Endodermal cell (in vitro differentiated cells): Measurements from ENCODE around the gene METTL23. TPM values are rescaled to one million over a fixed set of nuclear protein-coding genes. Genes with fewer than 3 reads are reported as not detected.
"Not testable (repeated sequence)": the region's sequence is repeated elsewhere in the genome, so short reads cannot be mapped to it uniquely, and the experiment has no call there.

Experiments
- DNase-seq: peaks from one replicate; pipeline ENCODE4 v3.0.0-alpha.2; 2017
- H3K27ac ChIP-seq: 2 replicates; pipeline ENCODE4 v1.5.1; 2013; ENCODE audit warnings: mild to moderate bottlenecking, low read depth, low read length, moderate library complexity
- H3K27me3 ChIP-seq: 2 replicates; pipeline ENCODE4 v1.6.1; 2013; ENCODE audit warnings: mild to moderate bottlenecking, low read length, moderate library complexity; ENCODE audit not compliant: insufficient read depth, control insufficient read depth, poor library complexity, severe bottlenecking
- H3K36me3 ChIP-seq: 2 replicates; pipeline ENCODE4 v1.7.0; 2013; ENCODE audit warnings: mild to moderate bottlenecking, low read length, moderate library complexity; ENCODE audit not compliant: control insufficient read depth, insufficient read depth
- H3K4me1 ChIP-seq: one replicate; pipeline ENCODE4 v1.7.0; 2013; ENCODE audit warnings: low read length; ENCODE audit not compliant: control insufficient read depth, insufficient read depth
- H3K4me3 ChIP-seq: 2 replicates; pipeline ENCODE4 v1.5.1; 2013; ENCODE audit warnings: mild to moderate bottlenecking, low read length, moderate library complexity
- H3K9ac ChIP-seq: 2 replicates; pipeline ENCODE4 v1.6.1; 2013; ENCODE audit warnings: mild to moderate bottlenecking, low read length, moderate library complexity; ENCODE audit not compliant: poor library complexity, severe bottlenecking; ENCODE audit errors: extremely low read depth
- H3K9me3 ChIP-seq: 2 replicates; pipeline ENCODE4 v1.6.1; 2013; ENCODE audit warnings: mild to moderate bottlenecking, low read length, moderate library complexity; ENCODE audit not compliant: control insufficient read depth
- H3K27ac Mint-ChIP-seq: 2 replicates; pipeline ENCODE4 v1.8.0; 2020; ENCODE audit warnings: mixed read lengths
- H3K27me3 Mint-ChIP-seq: 2 replicates; pipeline ENCODE4 v1.8.0; 2021; ENCODE audit warnings: mild to moderate bottlenecking, mixed read lengths; ENCODE audit not compliant: insufficient read depth
- H3K36me3 Mint-ChIP-seq: 2 replicates; pipeline ENCODE4 v1.8.0; 2020; ENCODE audit warnings: low read depth, mixed read lengths
- H3K4me1 Mint-ChIP-seq: 2 replicates; pipeline ENCODE4 v1.8.0; 2020; ENCODE audit warnings: mixed read lengths
- H3K4me3 Mint-ChIP-seq: 2 replicates; pipeline ENCODE4 v1.8.0; 2020; ENCODE audit warnings: mild to moderate bottlenecking, moderate library complexity, mixed read lengths
- H3K9me3 Mint-ChIP-seq: 2 replicates; pipeline ENCODE4 v1.8.0; 2020; ENCODE audit warnings: mild to moderate bottlenecking, mixed read lengths
- WGBS, 2 experiments: methylation state at CpG; one replicate each; pipeline versions ENCODE4 v1.1.5 to v1.1.7; 2013; ENCODE audit warnings: missing lambda C conversion rate in 2 of 2, mixed read lengths in 1 of 2; ENCODE audit not compliant: insufficient coverage in 1 of 2, insufficient read length in 1 of 2; 5-methylcytosine and 5-hydroxymethylcytosine counted together
- total RNA-seq, 2 donors: library from RNA; stranded (reverse); fragmentation: NEBNext Ultra II Directional in 1 of 2; extraction: Animal tissue kit (Norgen Biotek cat#: 25700) in 1 of 2; gene quantifications; 2 replicates in 1 of 2; 3 replicates in 1 of 2; pipeline ENCODE4 v1.2.1, GENCODE V29; 2021
- TF ChIP-seq, protein P1 (sequence below): fragments of 200-600 bp; sonication (generic); conservative IDR thresholded peaks from 2 replicates; pipeline ENCODE4 v1.5.0; 2021; ENCODE audit warnings: antibody characterized with exemption, mild to moderate bottlenecking

Gene METTL23
- total RNA-seq, 2 donors from 2014 or later, result 31.3 to 39.9 TPM

DNA sequence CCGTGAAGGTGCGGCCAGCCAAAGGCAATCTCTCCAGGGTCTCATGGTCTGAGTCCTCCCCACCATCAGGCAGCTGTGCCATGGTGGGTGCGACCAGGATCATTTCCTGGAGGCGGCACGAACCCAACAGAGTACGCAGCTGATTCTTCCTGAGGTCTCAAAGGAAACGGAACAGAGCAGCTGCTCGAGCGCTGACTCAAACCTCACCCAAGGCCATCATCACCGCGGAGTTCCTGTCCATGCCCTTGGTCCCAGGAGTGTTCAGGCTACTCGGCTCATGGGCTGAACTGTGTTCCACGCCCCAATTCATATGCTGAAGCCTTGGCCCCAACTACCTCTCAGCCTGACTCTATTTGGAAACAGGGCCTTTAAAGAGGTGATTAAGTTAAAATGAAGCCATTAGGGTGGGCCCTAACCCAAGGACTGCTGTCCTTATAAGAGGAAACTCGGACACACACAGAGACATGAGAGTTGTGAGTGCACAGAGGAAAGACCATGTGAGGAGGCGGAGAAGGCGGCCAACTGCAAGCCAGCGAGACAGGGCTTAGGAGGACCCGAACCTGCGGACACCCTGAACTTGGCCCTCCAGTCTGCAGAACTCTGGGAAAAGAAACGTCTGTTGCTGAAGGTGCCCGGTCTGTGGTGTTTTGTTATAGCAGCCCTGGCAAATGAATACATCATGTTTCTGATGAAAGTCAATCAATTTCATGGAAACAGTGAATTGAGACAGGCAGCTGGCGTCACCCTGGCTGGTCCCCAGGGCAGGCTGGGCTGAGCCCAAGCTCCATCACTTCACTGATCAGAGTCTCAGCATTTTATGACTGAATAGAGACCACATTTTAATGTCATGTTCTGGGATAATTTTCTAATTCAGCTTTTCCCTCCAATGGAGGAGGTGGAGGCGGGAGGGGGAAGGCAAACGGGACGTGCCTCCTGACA is 29.6 kb upstream of the METTL23 start:
- no peaks in the 10 kb centered on the region for H3K36me3 ChIP-seq
- no peaks in the 10 kb centered on the region for H3K9me3 Mint-ChIP-seq
- H3K4me3 ChIP-seq, result no peak overlapping the region
- peak overlapping the region; percentile 61 for H3K27ac ChIP-seq
- peaks cover 28% of the 10 kb centered on the region for H3K4me1 Mint-ChIP-seq
- whole genome bisulfite sequencing, 2 experiments, result 90 to 94% methylated on average over 20 to 25 of the region's 25 CpGs
- no peak overlapping the region for H3K9ac ChIP-seq
- no peaks in the 10 kb centered on the region for H3K27me3 Mint-ChIP-seq
- no peaks in the 10 kb centered on the region for H3K27me3 ChIP-seq
- H3K4me1 ChIP-seq, result peaks cover 8% of the 10 kb centered on the region
- TF ChIP-seq, protein P1, sequence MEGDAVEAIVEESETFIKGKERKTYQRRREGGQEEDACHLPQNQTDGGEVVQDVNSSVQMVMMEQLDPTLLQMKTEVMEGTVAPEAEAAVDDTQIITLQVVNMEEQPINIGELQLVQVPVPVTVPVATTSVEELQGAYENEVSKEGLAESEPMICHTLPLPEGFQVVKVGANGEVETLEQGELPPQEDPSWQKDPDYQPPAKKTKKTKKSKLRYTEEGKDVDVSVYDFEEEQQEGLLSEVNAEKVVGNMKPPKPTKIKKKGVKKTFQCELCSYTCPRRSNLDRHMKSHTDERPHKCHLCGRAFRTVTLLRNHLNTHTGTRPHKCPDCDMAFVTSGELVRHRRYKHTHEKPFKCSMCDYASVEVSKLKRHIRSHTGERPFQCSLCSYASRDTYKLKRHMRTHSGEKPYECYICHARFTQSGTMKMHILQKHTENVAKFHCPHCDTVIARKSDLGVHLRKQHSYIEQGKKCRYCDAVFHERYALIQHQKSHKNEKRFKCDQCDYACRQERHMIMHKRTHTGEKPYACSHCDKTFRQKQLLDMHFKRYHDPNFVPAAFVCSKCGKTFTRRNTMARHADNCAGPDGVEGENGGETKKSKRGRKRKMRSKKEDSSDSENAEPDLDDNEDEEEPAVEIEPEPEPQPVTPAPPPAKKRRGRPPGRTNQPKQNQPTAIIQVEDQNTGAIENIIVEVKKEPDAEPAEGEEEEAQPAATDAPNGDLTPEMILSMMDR, result no peak
- no peak overlapping the region for H3K27ac Mint-ChIP-seq
- H3K9me3 ChIP-seq, result no peaks in the 10 kb centered on the region
- peak; percentile 49 for DNase-seq
- peaks cover 5% of the 10 kb centered on the region for H3K36me3 Mint-ChIP-seq
- no peak overlapping the region for H3K4me3 Mint-ChIP-seq

DNA sequence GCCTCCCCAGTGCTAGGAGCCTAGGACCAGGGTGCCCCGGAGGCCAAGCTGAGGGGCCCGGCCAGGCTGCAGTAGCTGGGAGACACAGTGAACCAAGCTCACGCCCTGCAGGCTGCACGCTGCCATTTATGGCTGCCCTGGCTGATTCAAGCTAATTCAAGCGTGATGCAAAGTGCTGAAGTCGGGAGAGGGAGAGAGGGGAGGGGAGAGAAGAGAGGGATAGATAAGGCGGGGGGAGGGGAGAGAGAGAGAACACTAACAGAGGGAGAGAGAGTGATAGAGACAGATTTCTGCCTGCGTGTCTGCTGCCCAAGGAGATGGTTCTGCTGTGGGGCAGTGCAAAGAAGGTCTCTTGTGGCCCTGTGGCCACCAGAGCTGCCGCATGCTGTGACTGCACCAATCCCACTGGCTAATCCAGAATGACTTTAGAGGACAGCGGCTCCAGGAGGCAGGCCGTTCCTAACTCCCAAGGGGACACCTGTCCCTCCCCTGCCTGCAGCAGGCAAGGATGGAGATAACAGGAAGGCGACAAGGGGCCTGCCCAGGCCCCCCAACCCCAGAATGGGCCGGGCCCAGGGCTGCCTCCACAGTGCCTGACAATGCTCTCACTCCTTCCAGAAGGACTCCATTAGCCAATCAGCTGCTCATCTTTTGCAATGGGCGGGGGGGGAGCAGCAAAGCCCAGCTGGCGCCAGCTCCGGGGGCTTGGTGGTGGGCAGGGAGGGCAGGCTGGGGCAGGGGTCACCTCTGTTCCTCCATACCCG is 28.8 kb upstream of the METTL23 start:
- H3K36me3 ChIP-seq, result no peaks in the 10 kb centered on the region
- TF ChIP-seq, protein P1, result no peak
- no peaks in the 10 kb centered on the region for H3K27me3 ChIP-seq
- no peaks in the 10 kb centered on the region for H3K9me3 ChIP-seq
- 40 to 52% methylated on average over 10 to 17 of the region's 17 CpGs for WGBS, 2 experiments
- Mint-ChIP-seq H3K27me3 (no peaks in the 10 kb centered on the region), H3K36me3 (peaks cover 5% of the 10 kb centered on the region), H3K4me3 (no peak overlapping the region), H3K27ac (no peak overlapping the region), H3K4me1 (peaks cover 28% of the 10 kb centered on the region), H3K9me3 (no peaks in the 10 kb centered on the region)
- H3K9ac ChIP-seq, result no peak overlapping the region
- H3K4me3 ChIP-seq, result no peak overlapping the region
- peak overlapping the region; percentile 61 for H3K27ac ChIP-seq
- H3K4me1 ChIP-seq, result peaks cover 8% of the 10 kb centered on the region
- peak; percentile 78 for DNase-seq

DNA sequence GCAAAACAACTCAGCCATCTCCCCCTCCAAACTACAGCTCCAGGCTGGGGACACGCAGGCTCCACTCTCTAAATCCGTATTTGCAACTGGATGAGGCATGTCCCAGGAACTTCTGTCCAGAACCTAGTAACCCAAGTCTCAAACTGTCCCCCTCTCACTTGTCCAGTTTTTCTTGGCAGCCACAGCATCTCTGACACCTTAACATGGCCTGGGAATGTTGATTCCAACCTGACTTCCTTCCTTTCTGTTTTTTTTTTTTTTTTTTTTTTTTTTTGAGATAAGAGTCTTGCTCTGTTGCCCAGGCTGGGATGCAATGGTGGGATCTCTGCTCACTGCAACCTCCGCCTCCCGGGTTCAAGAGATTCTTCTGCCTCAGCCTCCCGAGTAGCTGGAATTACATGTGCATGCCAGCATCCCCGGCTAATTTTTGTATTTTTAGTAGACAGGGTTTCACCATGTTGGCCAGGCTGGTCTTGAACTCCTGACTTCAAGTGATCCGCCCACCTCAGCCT is 28.1 kb upstream of the METTL23 start:
- not testable (repeated sequence) for H3K27me3 ChIP-seq, H3K4me1 ChIP-seq, H3K9ac ChIP-seq, H3K36me3 Mint-ChIP-seq, H3K9me3 Mint-ChIP-seq, H3K27ac ChIP-seq, H3K9me3 ChIP-seq, H3K4me3 Mint-ChIP-seq, H3K4me3 ChIP-seq, H3K27me3 Mint-ChIP-seq, DNase-seq, H3K27ac Mint-ChIP-seq, H3K36me3 ChIP-seq
- WGBS, 2 experiments, result 88 to 97% methylated on average over 5 to 7 of the region's 7 CpGs
- H3K4me1 Mint-ChIP-seq, result peaks cover 28% of the 10 kb centered on the region
